Ovary (tissue), 9 donors: ENCODE measurements around the gene TRPM2. TPM values are rescaled to one million over a fixed set of nuclear protein-coding genes. Genes with fewer than 3 reads are reported as not detected.

Experiments used
- DNase-seq, 5 donors: peaks; one replicate each; pipeline ENCODE4 v3.0.0-alpha.2; 2019 to 2020
- H3K27ac ChIP-seq, 2 donors: fragments of 200-600 bp; one replicate each; pipeline versions ENCODE4 v1.5.1 to v1.8.0; 2019 to 2022
- H3K27me3 ChIP-seq: fragments of 200-600 bp; one replicate; pipeline ENCODE4 v1.8.0; 2022
- H3K36me3 ChIP-seq: fragments of 200-600 bp; sonication (generic); one replicate; pipeline ENCODE4 v1.5.1; 2019
- H3K4me1 ChIP-seq: one replicate; pipeline ENCODE4 v1.8.1; 2013; ENCODE audit warnings: mild to moderate bottlenecking, moderate library complexity; ENCODE audit not compliant: insufficient read depth
- H3K4me3 ChIP-seq: fragments of 200-600 bp; sonication (generic); one replicate; pipeline ENCODE4 v1.5.1; 2017
- H3K9me3 ChIP-seq, 2 donors: fragments of 200-600 bp in 1 of 2; sonication (generic) in 1 of 2; one replicate each; pipeline versions ENCODE4 v1.5.1 to v1.8.1; 2013 to 2019; ENCODE audit warnings: mild to moderate bottlenecking in 1 of 2, moderate library complexity in 1 of 2
- EP300 ChIP-seq: sonication (generic); formaldehyde crosslinking; IDR thresholded peaks from one replicate; pipeline ENCODE4 v1.6.1; 2017; ENCODE audit warnings: antibody characterized with exemption
- POLR2A ChIP-seq: fragments of 450-650 bp; IDR thresholded peaks from one replicate; pipeline ENCODE4 v1.6.1; 2017; ENCODE audit warnings: antibody characterized with exemption, mild to moderate bottlenecking, moderate library complexity
- WGBS, 3 donors: extraction: QIAGEN DNeasy Blood & Tissue Kit in 1 of 3; methylation state at CpG; one replicate each; pipeline versions ENCODE4 v1.1.5 to v1.1.7; 2013 to 2017; 5-methylcytosine and 5-hydroxymethylcytosine counted together
- intact Hi-C, 4 donors: fragments of 100-400 bp; cut with DNase I; formaldehyde crosslinking; loops; one replicate each; pipeline versions ENCODE4 v1.11.0 to v1.15.1; 2022 to 2023
- polyA plus RNA-seq, 2 donors: library from polyadenylated mRNA; stranded (reverse); fragments of 200-250 nt in 1 of 2; fragments of 350-450 nt in 1 of 2; fragmentation: Illumina TruSeq in 1 of 2; extraction: RNeasy Lipid Tissue Mini Kit (QIAGEN cat#74804) in 1 of 2; gene quantifications; one replicate each; pipeline ENCODE4 v1.2.3, GENCODE V29; 2013 to 2014
- total RNA-seq, 7 donors: library from RNA; depleted of rRNA in 2 of 7; stranded (reverse); fragments of >200 nt in 2 of 7; fragmentation: NEBNext Ultra II Directional in 3 of 7; extraction: Animal tissue kit (Norgen Biotek cat#: 25700) in 3 of 7; gene quantifications; one replicate each; pipeline versions ENCODE4 v1.1.0 to v1.2.4, GENCODE V29; 2016 to 2023
- TF ChIP-seq, protein P1 (sequence below), 3 donors: fragments of 450-650 bp in 2 of 3; fragments of 200-600 bp in 1 of 3; IDR thresholded peaks; one replicate each; pipeline versions ENCODE4 v1.5.1 to v1.8.0; 2016 to 2022; ENCODE audit warnings: antibody characterized with exemption in 3 of 3, mild to moderate bottlenecking in 1 of 3
- donor health status: DM: no; HTN: no; CAD: no; lungs with moderate emphysema.
- donor health status: DM: no; HTN: no; CAD: no.
- donor health status: Bipolar disorder and iron deficiency.
- donor health status: DM: yes; HTN: yes; CAD: no.
- donor health status: DM: no; HTN: no; CAD: no.
- donor health status: DM: yes; HTN: yes; CAD: no.

The TRPM2 gene
- total and polyA plus RNA-seq, 9 donors, result 0.48 to 7.0 (median 1.8) TPM

DNA sequence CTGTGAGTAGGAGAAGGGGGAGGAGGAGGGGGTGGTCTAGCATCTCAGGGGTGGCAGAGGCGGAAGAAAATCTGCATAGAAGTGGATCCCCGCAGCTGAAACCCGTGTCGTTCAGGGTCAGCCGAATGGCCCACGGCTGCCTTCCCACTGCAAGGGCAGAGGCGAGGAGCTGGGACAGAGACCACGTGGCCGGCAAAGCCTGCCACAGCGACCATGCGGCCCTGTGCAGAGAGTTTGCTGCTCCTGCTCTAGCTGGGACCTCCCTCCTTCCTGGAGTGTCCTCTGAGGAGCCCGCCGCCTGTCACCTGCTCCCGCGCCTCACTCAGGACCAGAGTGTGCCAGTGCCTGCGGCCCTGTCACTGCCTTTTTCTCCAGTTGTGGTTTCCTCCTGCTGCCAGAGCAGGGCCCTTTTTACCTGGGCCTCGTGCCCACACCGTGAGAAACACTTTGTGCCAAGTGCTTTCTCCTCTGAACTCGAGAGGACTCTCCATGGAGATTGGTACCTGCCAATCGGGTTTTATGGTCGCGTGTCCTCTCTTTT, 5.4 kb upstream of the TRPM2 start:
- intact Hi-C loops, result no loop called here
- DNase-seq, result no peak
- no peak overlapping the region for H3K27ac ChIP-seq
- WGBS, 3 donors, result 49 to 56% (median 53%) methylated on average over 22 of the region's 22 CpGs
- H3K9me3 ChIP-seq, result no peaks in the 10 kb centered on the region
- no peaks in the 10 kb centered on the region for H3K27me3 ChIP-seq
- H3K36me3 ChIP-seq, result no peaks in the 10 kb centered on the region
- TF ChIP-seq, protein P1, sequence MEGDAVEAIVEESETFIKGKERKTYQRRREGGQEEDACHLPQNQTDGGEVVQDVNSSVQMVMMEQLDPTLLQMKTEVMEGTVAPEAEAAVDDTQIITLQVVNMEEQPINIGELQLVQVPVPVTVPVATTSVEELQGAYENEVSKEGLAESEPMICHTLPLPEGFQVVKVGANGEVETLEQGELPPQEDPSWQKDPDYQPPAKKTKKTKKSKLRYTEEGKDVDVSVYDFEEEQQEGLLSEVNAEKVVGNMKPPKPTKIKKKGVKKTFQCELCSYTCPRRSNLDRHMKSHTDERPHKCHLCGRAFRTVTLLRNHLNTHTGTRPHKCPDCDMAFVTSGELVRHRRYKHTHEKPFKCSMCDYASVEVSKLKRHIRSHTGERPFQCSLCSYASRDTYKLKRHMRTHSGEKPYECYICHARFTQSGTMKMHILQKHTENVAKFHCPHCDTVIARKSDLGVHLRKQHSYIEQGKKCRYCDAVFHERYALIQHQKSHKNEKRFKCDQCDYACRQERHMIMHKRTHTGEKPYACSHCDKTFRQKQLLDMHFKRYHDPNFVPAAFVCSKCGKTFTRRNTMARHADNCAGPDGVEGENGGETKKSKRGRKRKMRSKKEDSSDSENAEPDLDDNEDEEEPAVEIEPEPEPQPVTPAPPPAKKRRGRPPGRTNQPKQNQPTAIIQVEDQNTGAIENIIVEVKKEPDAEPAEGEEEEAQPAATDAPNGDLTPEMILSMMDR (IDR thresholded peaks at IDR 0.05), result no peak
- no peak for TF ChIP-seq EP300
- no peak for TF ChIP-seq POLR2A
- no peaks in the 10 kb centered on the region for H3K4me1 ChIP-seq
- no peak overlapping the region for H3K4me3 ChIP-seq

DNA sequence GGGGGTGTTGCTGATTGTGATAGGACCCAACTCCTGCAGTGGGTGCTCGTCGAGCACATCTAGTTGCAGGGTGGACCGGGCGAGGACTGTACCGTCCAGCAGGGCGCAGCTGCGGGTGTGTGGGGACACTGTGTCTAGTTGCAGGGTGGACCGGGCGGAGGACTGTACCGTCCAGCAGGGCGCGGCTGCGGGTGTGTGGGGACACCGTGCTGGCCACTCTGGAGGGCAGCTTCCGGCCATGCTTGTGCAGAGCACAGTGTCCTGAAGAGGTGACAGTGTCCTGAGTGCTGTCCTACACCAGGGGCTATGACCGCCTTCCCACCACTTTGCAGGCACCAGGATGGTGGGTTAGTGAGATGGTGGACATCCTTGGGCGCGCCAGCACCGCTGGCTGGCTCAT, 4.6 kb upstream of the TRPM2 start:
- DNase-seq, result no peak
- Histone ChIP-seq H3K27ac (no peak overlapping the region), H3K27me3 (no peaks in the 10 kb centered on the region), H3K4me1 (no peaks in the 10 kb centered on the region), H3K36me3 (no peaks in the 10 kb centered on the region), H3K9me3 (no peaks in the 10 kb centered on the region), H3K4me3 (no peak overlapping the region)
- 88 to 91% (median 91%) methylated on average over 19 of the region's 19 CpGs for WGBS, 3 donors
- intact Hi-C loops, result no loop called here
- no peak for TF ChIP-seq POLR2A
- TF ChIP-seq, protein P1 (IDR thresholded peaks at IDR 0.05), result no peak
- TF ChIP-seq EP300, result no peak

DNA sequence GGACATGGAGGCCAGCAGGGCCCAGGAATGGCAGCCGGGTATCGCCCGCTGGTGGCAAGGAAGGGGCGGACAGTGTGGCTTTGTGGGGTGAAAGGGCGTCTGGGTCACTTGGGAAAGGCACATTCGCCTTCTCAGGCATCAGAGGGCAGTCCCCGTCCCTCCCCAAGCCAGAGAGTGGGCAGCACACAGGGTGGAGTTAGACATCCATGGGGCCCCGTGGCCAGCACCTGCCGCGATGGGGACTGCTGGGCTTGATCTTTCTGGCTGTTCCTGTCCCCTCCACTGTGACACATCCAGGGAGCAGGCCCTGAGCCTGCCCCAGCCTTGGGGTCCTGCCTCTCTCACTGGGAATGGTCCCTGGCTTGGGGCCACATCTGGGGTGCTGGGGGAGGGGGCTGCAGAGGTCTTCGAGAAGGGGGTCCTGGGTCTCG, 4.0 kb upstream of the TRPM2 start:
- Histone ChIP-seq H3K36me3 (no peaks in the 10 kb centered on the region), H3K4me1 (no peaks in the 10 kb centered on the region), H3K9me3 (no peaks in the 10 kb centered on the region), H3K4me3 (no peak overlapping the region), H3K27me3 (no peaks in the 10 kb centered on the region), H3K27ac (no peak overlapping the region)
- TF ChIP-seq, protein P1 (IDR thresholded peaks at IDR 0.05), result no peak
- 63 to 70% (median 64%) methylated on average over 12 of the region's 12 CpGs for WGBS, 3 donors
- DNase-seq, result no peak
- intact Hi-C loops, result no loop called here

DNA sequence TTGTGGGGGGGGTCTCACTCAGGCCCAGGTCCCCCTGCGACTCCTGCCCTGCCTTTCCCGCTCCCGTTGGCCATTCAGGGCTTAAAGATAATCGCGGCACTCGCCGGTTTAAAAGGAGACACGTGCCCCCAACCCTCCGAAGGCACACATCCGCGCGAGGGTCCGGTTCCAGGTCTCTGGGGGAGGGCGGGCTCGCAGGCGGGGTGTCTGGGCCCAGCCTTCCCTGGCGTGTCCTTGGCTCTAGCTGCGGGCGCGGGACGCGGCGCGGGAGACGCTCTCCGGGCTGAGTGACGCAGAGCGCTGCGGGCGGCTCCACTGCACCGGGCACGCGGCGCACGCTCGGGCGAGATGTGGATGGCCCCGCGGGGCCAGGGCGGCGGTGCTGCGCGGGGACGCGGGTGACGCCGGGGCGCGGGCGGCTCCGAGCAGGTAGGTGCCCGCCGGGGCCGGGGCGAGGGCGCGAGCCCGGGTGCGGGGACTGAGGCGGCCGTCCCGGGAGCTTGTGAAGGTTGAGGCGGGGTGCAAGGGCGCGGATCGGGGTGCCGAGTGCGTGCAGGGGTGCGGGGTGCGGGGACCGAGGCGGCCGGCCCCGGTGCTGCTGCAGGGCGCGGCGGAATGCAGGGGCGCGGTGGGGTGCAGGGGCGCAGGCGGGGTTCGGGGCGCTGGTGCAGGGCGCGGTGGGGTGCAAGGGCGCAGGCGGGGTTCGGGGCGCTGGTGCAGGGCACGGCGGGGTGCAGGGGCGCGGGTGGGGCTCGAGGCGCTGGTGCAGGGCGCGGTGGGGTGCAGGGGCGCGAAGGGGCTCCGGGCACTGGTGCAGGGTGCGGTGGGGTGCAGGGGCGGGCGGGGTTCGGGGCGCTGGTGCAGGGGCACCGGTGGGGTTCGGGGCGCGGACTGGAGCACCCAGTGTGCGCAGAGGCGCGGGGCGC, 3.3 kb upstream of the TRPM2 start:
- no peaks in the 10 kb centered on the region for H3K27me3 ChIP-seq
- WGBS, 3 donors, result 2 to 8% (median 6%) methylated on average over 49 to 113 of the region's 113 CpGs

More for the DNA sequence above, 3.3 kb upstream of the TRPM2 start:
- Histone ChIP-seq H3K4me1 (no peaks in the 10 kb centered on the region), H3K36me3 (no peaks in the 10 kb centered on the region), H3K4me3 (no peak overlapping the region), H3K9me3 (no peaks in the 10 kb centered on the region), H3K27ac (no peak overlapping the region)
- intact Hi-C loops, result loop anchor here in 1 of 4 donors (10.0 kb wide), 1 partner anchor 115 kb away; no protein-coding TSS in a partner anchor
- TF ChIP-seq EP300 (no peak), POLR2A (no peak)
- TF ChIP-seq, protein P1 (IDR thresholded peaks at IDR 0.05), result no peak
- DNase-seq, result no peak
